Measurements from ENCODE around the gene ART4. TPM values are rescaled to one million over a fixed set of nuclear protein-coding genes. Genes with fewer than 3 reads are reported as not detected.

The ART4 gene
- total RNA-seq, 2 experiments from 2014 or later, result not detected

DNA sequence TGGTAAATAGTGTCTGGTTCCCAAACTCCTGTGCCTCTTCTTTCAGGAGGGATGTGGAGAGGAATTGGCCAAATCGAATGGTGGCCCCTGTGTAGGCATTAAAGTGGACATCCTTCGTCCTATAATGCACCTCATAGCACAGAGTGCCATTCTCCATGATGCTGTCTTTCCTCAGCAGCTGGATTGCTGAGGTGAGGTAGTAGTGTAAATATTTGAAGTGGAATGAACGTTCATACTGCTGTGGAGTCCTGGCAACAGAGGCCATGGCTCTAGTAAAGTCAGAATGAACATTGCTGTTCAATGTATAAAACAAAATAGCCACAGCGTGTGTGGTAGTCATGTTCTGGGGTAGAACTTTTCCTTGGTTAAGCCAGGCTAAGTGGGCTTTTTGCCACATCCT is 2.7 kb downstream of the ART4 start:
- Histone ChIP-seq H3K27me3 (ENCODE audit: control insufficient read depth in 1 of 2, insufficient read depth in 2 of 2, low read length in 2 of 2) (peaks cover 0 to 8% of the 10 kb centered on the region in 2 experiments), H3K4me3 (ENCODE audit: low read length) (no peak overlapping the region), H3K36me3 (ENCODE audit: insufficient read depth, low read length) (no peaks in the 10 kb centered on the region), H3K27ac (ENCODE audit: low read depth in 1 of 2, low read length in 2 of 2) (no peak overlapping the region), H3K9me3 (ENCODE audit: control insufficient read depth in 1 of 2, insufficient read depth in 1 of 2, low read length in 2 of 2) (no peaks in the 10 kb centered on the region), H3K4me1 (ENCODE audit: insufficient read depth, low read length) (peaks cover 3% of the 10 kb centered on the region)
- no peak for ATAC-seq (ENCODE audit: poor library complexity)
- Mint-ChIP-seq H3K36me3 (ENCODE audit: low read depth) (no peaks in the 10 kb centered on the region), H3K9me3 (no peaks in the 10 kb centered on the region), H3K27ac (no peak overlapping the region), H3K4me1 (ENCODE audit: low read depth) (peaks cover 5% of the 10 kb centered on the region), H3K27me3 (peaks cover 19% of the 10 kb centered on the region), H3K4me3 (no peak overlapping the region)
- intact Hi-C loops (cut with DNase I, micrococcal nuclease), result no loop called here
- ChIA-PET POLR2A (interaction anchor here (0.6 to 0.7 kb wide), 2 partner anchors 37 to 62 kb away, joined by 3 read pairs; partner anchors contain the start of genes C12orf60 and WBP11), CTCF (no interaction called here)
- TF ChIP-seq, protein P1, sequence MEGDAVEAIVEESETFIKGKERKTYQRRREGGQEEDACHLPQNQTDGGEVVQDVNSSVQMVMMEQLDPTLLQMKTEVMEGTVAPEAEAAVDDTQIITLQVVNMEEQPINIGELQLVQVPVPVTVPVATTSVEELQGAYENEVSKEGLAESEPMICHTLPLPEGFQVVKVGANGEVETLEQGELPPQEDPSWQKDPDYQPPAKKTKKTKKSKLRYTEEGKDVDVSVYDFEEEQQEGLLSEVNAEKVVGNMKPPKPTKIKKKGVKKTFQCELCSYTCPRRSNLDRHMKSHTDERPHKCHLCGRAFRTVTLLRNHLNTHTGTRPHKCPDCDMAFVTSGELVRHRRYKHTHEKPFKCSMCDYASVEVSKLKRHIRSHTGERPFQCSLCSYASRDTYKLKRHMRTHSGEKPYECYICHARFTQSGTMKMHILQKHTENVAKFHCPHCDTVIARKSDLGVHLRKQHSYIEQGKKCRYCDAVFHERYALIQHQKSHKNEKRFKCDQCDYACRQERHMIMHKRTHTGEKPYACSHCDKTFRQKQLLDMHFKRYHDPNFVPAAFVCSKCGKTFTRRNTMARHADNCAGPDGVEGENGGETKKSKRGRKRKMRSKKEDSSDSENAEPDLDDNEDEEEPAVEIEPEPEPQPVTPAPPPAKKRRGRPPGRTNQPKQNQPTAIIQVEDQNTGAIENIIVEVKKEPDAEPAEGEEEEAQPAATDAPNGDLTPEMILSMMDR (IDR thresholded peaks at IDR 0.05), result no peak
- no peak for DNase-seq

DNA sequence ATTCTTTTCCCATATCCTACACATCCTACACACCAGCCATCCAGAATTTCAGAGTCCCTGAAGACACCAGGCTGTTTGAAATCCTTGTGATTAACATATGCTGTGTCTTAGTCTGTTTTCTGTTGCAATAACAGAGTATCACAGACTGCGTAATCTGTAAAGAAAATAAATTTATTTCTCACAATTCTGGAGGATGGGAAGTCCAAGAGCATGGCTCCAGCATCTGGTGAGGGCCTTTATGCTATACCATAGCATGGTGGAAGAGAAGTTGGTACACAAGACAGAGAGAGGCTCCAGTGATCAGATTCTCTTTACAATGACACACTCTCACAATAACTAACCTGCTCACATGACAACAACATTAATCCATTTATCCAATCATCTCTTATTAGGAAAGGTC is 4.1 kb downstream of the ART4 start:
- H3K9me3 ChIP-seq (ENCODE audit: control insufficient read depth in 1 of 2, insufficient read depth in 1 of 2, low read length in 2 of 2), result no peaks in the 10 kb centered on the region
- Mint-ChIP-seq H3K27ac (no peak overlapping the region), H3K4me3 (no peak overlapping the region), H3K9me3 (no peaks in the 10 kb centered on the region), H3K36me3 (ENCODE audit: low read depth) (no peaks in the 10 kb centered on the region), H3K27me3 (peaks cover 28% of the 10 kb centered on the region), H3K4me1 (ENCODE audit: low read depth) (no peaks in the 10 kb centered on the region)
- intact Hi-C loops (cut with DNase I, micrococcal nuclease), result no loop called here
- no peaks in the 10 kb centered on the region for H3K36me3 ChIP-seq (ENCODE audit: insufficient read depth, low read length)
- no peak overlapping the region for H3K27ac ChIP-seq (ENCODE audit: low read depth in 1 of 2, low read length in 2 of 2)
- no peaks in the 10 kb centered on the region for H3K4me1 ChIP-seq (ENCODE audit: insufficient read depth, low read length)
- peaks cover 0 to 8% of the 10 kb centered on the region in 2 experiments for H3K27me3 ChIP-seq (ENCODE audit: control insufficient read depth in 1 of 2, insufficient read depth in 2 of 2, low read length in 2 of 2)
- no peak overlapping the region for H3K4me3 ChIP-seq (ENCODE audit: low read length)
- DNase-seq, result no peak
- TF ChIP-seq, protein P1 (IDR thresholded peaks at IDR 0.05), result no peak
- no peak for ATAC-seq (ENCODE audit: poor library complexity)
- ChIA-PET POLR2A (no interaction called here), CTCF (no interaction called here)

GRCh38 chr12:14836336-14837210 is 6.8 kb downstream of the ART4 start:
- TF ChIP-seq, protein P1 (IDR thresholded peaks at IDR 0.05), result no peak
- intact Hi-C loops (cut with DNase I, micrococcal nuclease), result no loop called here
- Mint-ChIP-seq H3K4me3 (no peak overlapping the region), H3K9me3 (no peaks in the 10 kb centered on the region), H3K4me1 (ENCODE audit: low read depth) (no peaks in the 10 kb centered on the region), H3K27me3 (peaks cover 36% of the 10 kb centered on the region), H3K27ac (no peak overlapping the region), H3K36me3 (ENCODE audit: low read depth) (no peaks in the 10 kb centered on the region)
- ATAC-seq (ENCODE audit: poor library complexity) (no peak), DNase-seq (no peak)
- Histone ChIP-seq H3K9me3 (ENCODE audit: control insufficient read depth in 1 of 2, insufficient read depth in 1 of 2, low read length in 2 of 2) (no peaks in the 10 kb centered on the region), H3K27me3 (ENCODE audit: control insufficient read depth in 1 of 2, insufficient read depth in 2 of 2, low read length in 2 of 2) (peaks cover 0 to 8% of the 10 kb centered on the region in 2 experiments), H3K27ac (ENCODE audit: low read depth in 1 of 2, low read length in 2 of 2) (no peak overlapping the region), H3K36me3 (ENCODE audit: insufficient read depth, low read length) (no peaks in the 10 kb centered on the region), H3K4me3 (ENCODE audit: low read length) (no peak overlapping the region), H3K4me1 (ENCODE audit: insufficient read depth, low read length) (no peaks in the 10 kb centered on the region)
- POLR2A ChIA-PET, result interaction anchor here (0.9 kb wide), 1 partner anchor 62 kb away, joined by 3 read pairs; no protein-coding TSS in a partner anchor
- CTCF ChIA-PET, result no interaction called here
